GM10847 (cell line): ENCODE results near the gene STARD13.

ENCODE experiments used
- POLR2A ChIP-seq: IDR thresholded peaks from 2 replicates; pipeline ENCODE4 v1.6.1; 2011; ENCODE audit not compliant: insufficient read length; ENCODE audit errors: extremely low read depth

Gene STARD13

GRCh38 chr13:33287142-33287882 is 1.8 kb upstream of the STARD13 start:
- TF ChIP-seq POLR2A: no peak

- no peak for TF ChIP-seq POLR2A
These were observed 573 bp upstream of the STARD13 start for GRCh38 chr13:33286128-33286527.

- no peak for TF ChIP-seq POLR2A
These were observed 639 bp downstream of the STARD13 start for GRCh38 chr13:33284916-33285315.

GRCh38 chr13:33284031-33284430 is 1.5 kb downstream of the STARD13 start:
- no peak for TF ChIP-seq POLR2A

- TF ChIP-seq POLR2A: no peak
These were observed 2.2 kb downstream of the STARD13 start for GRCh38 chr13:33283195-33283911.

GRCh38 chr13:33281951-33282595 is 3.5 kb downstream of the STARD13 start:
- no peak for TF ChIP-seq POLR2A

GRCh38 chr13:33280923-33281322 is 4.6 kb downstream of the STARD13 start:
- TF ChIP-seq POLR2A: no peak

GRCh38 chr13:33280279-33280905 is 5.2 kb downstream of the STARD13 start:
- TF ChIP-seq POLR2A: no peak

GRCh38 chr13:33279414-33280278 is 5.9 kb downstream of the STARD13 start:
- TF ChIP-seq POLR2A: no peak

- TF ChIP-seq POLR2A: no peak
These were observed 6.6 kb downstream of the STARD13 start for GRCh38 chr13:33278913-33279312.

GRCh38 chr13:33277946-33278345 is 7.6 kb downstream of the STARD13 start:
- TF ChIP-seq POLR2A: no peak

- no peak for TF ChIP-seq POLR2A
These were observed 8.4 kb downstream of the STARD13 start for GRCh38 chr13:33277037-33277740.

- TF ChIP-seq POLR2A: no peak
These were observed 9.0 kb downstream of the STARD13 start for GRCh38 chr13:33276570-33276969.

GRCh38 chr13:33275916-33276315 is 9.6 kb downstream of the STARD13 start:
- TF ChIP-seq POLR2A: no peak
